ENCODE results near the gene DOCK9. TPM values are rescaled to one million over a fixed set of nuclear protein-coding genes. Genes with fewer than 3 reads are reported as not detected.
"Not testable (repeated sequence)": the region's sequence is repeated elsewhere in the genome, so short reads cannot be mapped to it uniquely, and the experiment has no call there.

The DOCK9 gene
- total RNA-seq, 1 donor from 2014 or later, result 21.0 TPM

- Mint-ChIP-seq H3K27ac (no peak overlapping the region), H3K27me3 (ENCODE audit: low read depth) (no peaks in the 10 kb centered on the region), H3K4me3 (no peak overlapping the region), H3K9me3 (no peaks in the 10 kb centered on the region), H3K36me3 (peaks cover 2% of the 10 kb centered on the region), H3K4me1 (peaks cover 6% of the 10 kb centered on the region)
- no peak for TF ChIP-seq CTCF (IDR thresholded peaks at IDR 0.05; ENCODE audit: unreplicated experiment)
- no peak for DNase-seq (ENCODE audit: low spot score in 2 of 2, unreplicated experiment in 2 of 2)
Observed at GRCh38 chr13:98900442-98900841, 77.4 kb downstream of the DOCK9 start.

DNA sequence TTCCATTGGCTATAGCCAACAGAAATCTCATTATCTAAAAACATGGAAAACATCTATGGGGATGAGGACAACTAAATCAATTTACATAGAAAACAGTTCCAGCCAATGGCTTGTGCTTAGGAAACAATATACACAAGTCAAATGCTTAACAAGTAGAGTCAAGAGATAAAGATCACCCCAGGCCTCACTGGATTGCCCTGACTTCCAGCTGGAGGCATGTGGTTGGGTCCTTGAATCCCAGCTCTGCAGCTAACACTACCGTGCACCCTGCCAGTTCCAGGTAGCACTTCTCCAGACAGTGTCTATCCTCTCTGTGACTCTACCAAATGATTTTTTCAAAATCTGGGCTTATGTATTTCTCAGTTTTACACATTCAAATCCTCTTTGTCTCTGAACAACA, 80.2 kb downstream of the DOCK9 start:
- H3K4me1 Mint-ChIP-seq, result peaks cover 9% of the 10 kb centered on the region
- H3K27ac Mint-ChIP-seq, result no peak overlapping the region
- peaks cover 2% of the 10 kb centered on the region for H3K36me3 Mint-ChIP-seq
- H3K27me3 Mint-ChIP-seq (ENCODE audit: low read depth), result no peaks in the 10 kb centered on the region
- no peak for TF ChIP-seq CTCF (IDR thresholded peaks at IDR 0.05; ENCODE audit: unreplicated experiment)
- no peaks in the 10 kb centered on the region for H3K9me3 Mint-ChIP-seq
- H3K4me3 Mint-ChIP-seq, result no peak overlapping the region
- DNase-seq (ENCODE audit: low spot score in 2 of 2, unreplicated experiment in 2 of 2), result no peak

DNA sequence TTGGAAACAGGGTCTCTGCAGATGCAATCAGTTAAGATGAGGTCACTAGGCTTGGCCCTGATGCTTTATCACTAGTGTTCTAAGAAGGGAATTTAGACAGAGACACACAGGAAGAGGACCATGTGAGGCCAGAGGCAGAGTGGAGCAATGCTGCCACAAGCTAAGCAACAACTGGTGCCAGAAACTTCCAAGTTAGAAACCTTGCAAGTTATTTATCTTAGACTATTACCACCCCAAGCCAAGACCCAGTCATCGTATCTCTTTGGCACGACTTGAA, 81.1 kb downstream of the DOCK9 start:
- Mint-ChIP-seq H3K4me3 (no peak overlapping the region), H3K27me3 (ENCODE audit: low read depth) (no peaks in the 10 kb centered on the region), H3K36me3 (peaks cover 2% of the 10 kb centered on the region), H3K9me3 (no peaks in the 10 kb centered on the region), H3K27ac (no peak overlapping the region), H3K4me1 (peaks cover 17% of the 10 kb centered on the region)
- no peak for DNase-seq (ENCODE audit: low spot score in 2 of 2, unreplicated experiment in 2 of 2)
- no peak for TF ChIP-seq CTCF (IDR thresholded peaks at IDR 0.05; ENCODE audit: unreplicated experiment)

GRCh38 chr13:98896083-98896867, 81.6 kb downstream of the DOCK9 start:
- no peaks in the 10 kb centered on the region for H3K9me3 Mint-ChIP-seq
- no peak overlapping the region for H3K4me3 Mint-ChIP-seq
- DNase-seq (ENCODE audit: low spot score in 2 of 2, unreplicated experiment in 2 of 2), result no peak
- H3K27ac Mint-ChIP-seq, result no peak overlapping the region
- no peak for TF ChIP-seq CTCF (IDR thresholded peaks at IDR 0.05; ENCODE audit: unreplicated experiment)
- H3K27me3 Mint-ChIP-seq (ENCODE audit: low read depth), result no peaks in the 10 kb centered on the region
- peaks cover 22% of the 10 kb centered on the region for H3K4me1 Mint-ChIP-seq
- H3K36me3 Mint-ChIP-seq, result peaks cover 2% of the 10 kb centered on the region

GRCh38 chr13:98894814-98895213, 83.0 kb downstream of the DOCK9 start:
- H3K27ac Mint-ChIP-seq; H3K36me3 Mint-ChIP-seq; H3K27me3 Mint-ChIP-seq (ENCODE audit: low read depth); H3K9me3 Mint-ChIP-seq; DNase-seq (ENCODE audit: low spot score in 2 of 2, unreplicated experiment in 2 of 2); H3K4me3 Mint-ChIP-seq: not testable (repeated sequence)
- peaks cover 33% of the 10 kb centered on the region for H3K4me1 Mint-ChIP-seq

GRCh38 chr13:98893371-98893770, 84.5 kb downstream of the DOCK9 start:
- no peaks in the 10 kb centered on the region for H3K36me3 Mint-ChIP-seq
- H3K27ac Mint-ChIP-seq, result no peak overlapping the region
- no peak overlapping the region for H3K4me3 Mint-ChIP-seq
- no peaks in the 10 kb centered on the region for H3K9me3 Mint-ChIP-seq
- H3K4me1 Mint-ChIP-seq, result peaks cover 42% of the 10 kb centered on the region
- DNase-seq (ENCODE audit: low spot score in 2 of 2, unreplicated experiment in 2 of 2), result no peak
- TF ChIP-seq CTCF (IDR thresholded peaks at IDR 0.05; ENCODE audit: unreplicated experiment), result no peak
- no peaks in the 10 kb centered on the region for H3K27me3 Mint-ChIP-seq (ENCODE audit: low read depth)

Measured in mesothelial cell of epicardium (in vitro differentiated cells).